ENCODE measurements around the gene CA11.

CA11 gene

GRCh38 chr19:48615231-48616040 lies 30.6 kb downstream of the CA11 start:
- DNase-seq: no peak
- Histone ChIP-seq H3K36me3 (replicated peaks) (peaks cover 32% of the 10 kb centered on the region), H3K27ac (no peak overlapping the region), H3K4me3 (ENCODE audit: low read depth, low read length) (no peak overlapping the region), H3K27me3 (replicated peaks) (no peaks in the 10 kb centered on the region)
- in situ Hi-C loops (cut with HindIII; ENCODE audit: low pct_ligation_motif_present, low sequenced_read_pairs): no loop called here
- TF ChIP-seq CTCF (IDR thresholded peaks at IDR 0.05; ENCODE audit: low read depth, low read length, missing control alignments): no peak

- no peak within 1 kb of the TSS for H3K4me3 ChIP-seq (ENCODE audit: low read depth, low read length)
- TF ChIP-seq CTCF (IDR thresholded peaks at IDR 0.05; ENCODE audit: low read depth, low read length, missing control alignments): no peak
- H3K27ac ChIP-seq: no peak within 1 kb of the TSS
- no peaks in the 10 kb centered on the region for H3K27me3 ChIP-seq (replicated peaks)
- in situ Hi-C loops (cut with HindIII; ENCODE audit: low pct_ligation_motif_present, low sequenced_read_pairs): no loop called here
- DNase-seq: no peak
- peaks cover 32% of the 10 kb centered on the region for H3K36me3 ChIP-seq (replicated peaks)
Observed at GRCh38 chr19:48614436-48615230, 31.4 kb downstream of the CA11 start, which contains the start of gene FAM83E. Gene FAM83E (minus strand): TSS chr19:48615076. CDS start chr19:48613372, 1,704 bp downstream.

GRCh38 chr19:48613852-48614435 lies 32.0 kb downstream of the CA11 start:
- TF ChIP-seq CTCF (IDR thresholded peaks at IDR 0.05; ENCODE audit: low read depth, low read length, missing control alignments): no peak
- peaks cover 32% of the 10 kb centered on the region for H3K36me3 ChIP-seq (replicated peaks)

GRCh38 chr19:48613024-48613851 lies 32.7 kb downstream of the CA11 start:
- no peak for TF ChIP-seq CTCF (IDR thresholded peaks at IDR 0.05; ENCODE audit: low read depth, low read length, missing control alignments)
- DNase-seq: no peak
- Histone ChIP-seq H3K36me3 (replicated peaks) (peaks cover 32% of the 10 kb centered on the region), H3K27me3 (replicated peaks) (no peaks in the 10 kb centered on the region), H3K4me3 (ENCODE audit: low read depth, low read length) (no peak overlapping the region), H3K27ac (no peak overlapping the region)
- in situ Hi-C loops (cut with HindIII; ENCODE audit: low pct_ligation_motif_present, low sequenced_read_pairs): no loop called here

More at GRCh38 chr19:48613852-48614435, 32.0 kb downstream of the CA11 start:
- in situ Hi-C loops (cut with HindIII; ENCODE audit: low pct_ligation_motif_present, low sequenced_read_pairs): no loop called here
- H3K27ac ChIP-seq: no peak overlapping the region
- no peak overlapping the region for H3K4me3 ChIP-seq (ENCODE audit: low read depth, low read length)
- no peak for DNase-seq
- no peaks in the 10 kb centered on the region for H3K27me3 ChIP-seq (replicated peaks)

GRCh38 chr19:48611872-48612271 lies 34.1 kb downstream of the CA11 start:
- Histone ChIP-seq H3K27ac (no peak overlapping the region), H3K36me3 (replicated peaks) (peaks cover 23% of the 10 kb centered on the region), H3K4me3 (ENCODE audit: low read depth, low read length) (no peak overlapping the region), H3K27me3 (replicated peaks) (no peaks in the 10 kb centered on the region)
- no peak for TF ChIP-seq CTCF (IDR thresholded peaks at IDR 0.05; ENCODE audit: low read depth, low read length, missing control alignments)
- in situ Hi-C loops (cut with HindIII; ENCODE audit: low pct_ligation_motif_present, low sequenced_read_pairs): no loop called here
- DNase-seq: no peak
